PC-9 (cell line): ENCODE results near the gene DSTYK.

Source experiments
- EZH2 ChIP-seq: fragments of 200-600 bp; sonication (generic); IDR thresholded peaks from 2 replicates; pipeline ENCODE4 v1.8.0; 2017; ENCODE audit warnings: antibody characterized with exemption, low read depth
- TF ChIP-seq, protein P1 (sequence below): fragments of 200-600 bp; sonication (generic); conservative IDR thresholded peaks from 2 replicates; pipeline ENCODE4 v1.6.1; 2017; ENCODE audit warnings: mixed run types, antibody characterized with exemption, mild to moderate bottlenecking, moderate library complexity

DNA sequence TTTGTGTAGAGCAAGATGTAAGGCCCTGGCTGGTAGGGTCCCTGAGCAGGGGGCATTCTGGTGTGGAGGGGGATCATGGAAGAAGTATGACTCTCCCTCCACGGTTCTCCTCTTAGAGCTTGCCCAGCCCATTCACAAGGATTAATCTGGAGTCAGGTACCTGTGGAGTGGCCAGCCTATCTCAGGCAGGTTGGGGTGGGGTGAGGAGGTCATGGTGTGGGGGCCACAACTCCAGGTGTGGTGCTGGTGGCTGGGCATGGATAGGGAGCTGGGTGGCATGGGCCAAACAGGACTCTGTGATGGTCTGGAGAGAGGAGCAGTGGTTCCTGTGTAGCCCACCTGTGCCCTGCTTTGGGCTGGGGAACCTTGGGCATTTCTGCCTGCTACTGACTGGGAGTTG is 48.5 kb upstream of the DSTYK start:
- TF ChIP-seq, protein P1, sequence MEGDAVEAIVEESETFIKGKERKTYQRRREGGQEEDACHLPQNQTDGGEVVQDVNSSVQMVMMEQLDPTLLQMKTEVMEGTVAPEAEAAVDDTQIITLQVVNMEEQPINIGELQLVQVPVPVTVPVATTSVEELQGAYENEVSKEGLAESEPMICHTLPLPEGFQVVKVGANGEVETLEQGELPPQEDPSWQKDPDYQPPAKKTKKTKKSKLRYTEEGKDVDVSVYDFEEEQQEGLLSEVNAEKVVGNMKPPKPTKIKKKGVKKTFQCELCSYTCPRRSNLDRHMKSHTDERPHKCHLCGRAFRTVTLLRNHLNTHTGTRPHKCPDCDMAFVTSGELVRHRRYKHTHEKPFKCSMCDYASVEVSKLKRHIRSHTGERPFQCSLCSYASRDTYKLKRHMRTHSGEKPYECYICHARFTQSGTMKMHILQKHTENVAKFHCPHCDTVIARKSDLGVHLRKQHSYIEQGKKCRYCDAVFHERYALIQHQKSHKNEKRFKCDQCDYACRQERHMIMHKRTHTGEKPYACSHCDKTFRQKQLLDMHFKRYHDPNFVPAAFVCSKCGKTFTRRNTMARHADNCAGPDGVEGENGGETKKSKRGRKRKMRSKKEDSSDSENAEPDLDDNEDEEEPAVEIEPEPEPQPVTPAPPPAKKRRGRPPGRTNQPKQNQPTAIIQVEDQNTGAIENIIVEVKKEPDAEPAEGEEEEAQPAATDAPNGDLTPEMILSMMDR = no peak
- no peak for TF ChIP-seq EZH2
